ENCODE data around the gene MZF1.
A peak's percentile ranks its signal among the peaks of the same experiment; 100 is the strongest.

Gene MZF1

GRCh38 chr19:58531034-58531840, 41.9 kb downstream of the MZF1 start:
- no peak overlapping the region for H3K4me3 Mint-ChIP-seq

GRCh38 chr19:58529405-58529804, 43.7 kb downstream of the MZF1 start:
- peaks cover 17% of the 10 kb centered on the region for H3K27me3 Mint-ChIP-seq
- H3K9me3 Mint-ChIP-seq: no peaks in the 10 kb centered on the region
- no peak overlapping the region for H3K27ac Mint-ChIP-seq (ENCODE audit: low read depth)
- ATAC-seq (replicated peaks; ENCODE audit: extremely low read depth, poor library complexity, severe bottlenecking) (no peak), DNase-seq (ENCODE audit: low spot score in 2 of 2) (no peak)
- no peaks in the 10 kb centered on the region for H3K36me3 Mint-ChIP-seq (ENCODE audit: insufficient read depth)
- no peaks in the 10 kb centered on the region for H3K4me1 Mint-ChIP-seq
- H3K4me3 Mint-ChIP-seq: no peak overlapping the region

More at GRCh38 chr19:58531034-58531840, 41.9 kb downstream of the MZF1 start:
- no peaks in the 10 kb centered on the region for H3K36me3 Mint-ChIP-seq (ENCODE audit: insufficient read depth)
- ATAC-seq (replicated peaks; ENCODE audit: extremely low read depth, poor library complexity, severe bottlenecking): no peak
- no peak overlapping the region for H3K27ac Mint-ChIP-seq (ENCODE audit: low read depth)
- peaks cover 27% of the 10 kb centered on the region for H3K27me3 Mint-ChIP-seq
- H3K4me1 Mint-ChIP-seq: no peaks in the 10 kb centered on the region
- DNase-seq (ENCODE audit: low spot score in 2 of 2): no peak
- no peaks in the 10 kb centered on the region for H3K9me3 Mint-ChIP-seq

- Mint-ChIP-seq H3K27ac (ENCODE audit: low read depth) (no peak overlapping the region), H3K36me3 (ENCODE audit: insufficient read depth) (peaks cover 10% of the 10 kb centered on the region)
- no peak for ATAC-seq (replicated peaks; ENCODE audit: extremely low read depth, poor library complexity, severe bottlenecking)
Observed at GRCh38 chr19:58522709-58523108, 50.4 kb downstream of the MZF1 start.

GRCh38 chr19:58521651-58522050, 51.5 kb downstream of the MZF1 start:
- no peak overlapping the region for H3K27ac Mint-ChIP-seq (ENCODE audit: low read depth)
- no peaks in the 10 kb centered on the region for H3K27me3 Mint-ChIP-seq
- H3K4me3 Mint-ChIP-seq: no peak overlapping the region
- peaks cover 33% of the 10 kb centered on the region for H3K4me1 Mint-ChIP-seq
- ATAC-seq (replicated peaks; ENCODE audit: extremely low read depth, poor library complexity, severe bottlenecking) (no peak), DNase-seq (ENCODE audit: low spot score in 2 of 2) (no peak)
- no peaks in the 10 kb centered on the region for H3K9me3 Mint-ChIP-seq
- peaks cover 13% of the 10 kb centered on the region for H3K36me3 Mint-ChIP-seq (ENCODE audit: insufficient read depth)

More at GRCh38 chr19:58522709-58523108, 50.4 kb downstream of the MZF1 start:
- Mint-ChIP-seq H3K27me3 (no peaks in the 10 kb centered on the region), H3K4me3 (no peak overlapping the region), H3K9me3 (no peaks in the 10 kb centered on the region), H3K4me1 (peaks cover 30% of the 10 kb centered on the region)
- no peak for DNase-seq (ENCODE audit: low spot score in 2 of 2)

- H3K4me3 Mint-ChIP-seq: peak overlapping the region; percentile 99
- no peaks in the 10 kb centered on the region for H3K27me3 Mint-ChIP-seq
- peak overlapping the region; percentile 99 for H3K27ac Mint-ChIP-seq (ENCODE audit: low read depth)
- ATAC-seq (replicated peaks; ENCODE audit: extremely low read depth, poor library complexity, severe bottlenecking): no peak
- H3K4me1 Mint-ChIP-seq: peaks cover 40% of the 10 kb centered on the region
- H3K36me3 Mint-ChIP-seq (ENCODE audit: insufficient read depth): peaks cover 15% of the 10 kb centered on the region
- no peak for DNase-seq (ENCODE audit: low spot score in 2 of 2)
- no peaks in the 10 kb centered on the region for H3K9me3 Mint-ChIP-seq
Observed at GRCh38 chr19:58520257-58520599, 52.9 kb downstream of the MZF1 start.

- H3K9me3 Mint-ChIP-seq: no peaks in the 10 kb centered on the region
- no peaks in the 10 kb centered on the region for H3K27me3 Mint-ChIP-seq
- H3K36me3 Mint-ChIP-seq (ENCODE audit: insufficient read depth): peaks cover 15% of the 10 kb centered on the region
Observed at GRCh38 chr19:58519355-58520256, 53.5 kb downstream of the MZF1 start, which contains the start of gene ZBTB45. ZBTB45 (minus strand) TSS chr19:58519810; CDS start chr19:58517673, 2,137 bp downstream.

GRCh38 chr19:58519087-58519354, 54.1 kb downstream of the MZF1 start:
- Mint-ChIP-seq H3K4me1 (peaks cover 49% of the 10 kb centered on the region), H3K27me3 (no peaks in the 10 kb centered on the region), H3K27ac (ENCODE audit: low read depth) (peak overlapping the region; percentile 99), H3K9me3 (no peaks in the 10 kb centered on the region), H3K4me3 (peak overlapping the region; percentile 99), H3K36me3 (ENCODE audit: insufficient read depth) (peaks cover 16% of the 10 kb centered on the region)
- no peak for DNase-seq (ENCODE audit: low spot score in 2 of 2)
- ATAC-seq (replicated peaks; ENCODE audit: extremely low read depth, poor library complexity, severe bottlenecking): peak; percentile 20

More at GRCh38 chr19:58519355-58520256, 53.5 kb downstream of the MZF1 start, which contains the start of gene ZBTB45:
- Mint-ChIP-seq H3K27ac (ENCODE audit: low read depth) (peak within 1 kb of the TSS; percentile 99), H3K4me3 (peak within 1 kb of the TSS; percentile 99), H3K4me1 (peaks cover 45% of the 10 kb centered on the region)
- peak; percentile 85 for DNase-seq (ENCODE audit: low spot score in 2 of 2)
- ATAC-seq (replicated peaks; ENCODE audit: extremely low read depth, poor library complexity, severe bottlenecking): peak; percentile 82

GRCh38 chr19:58518256-58519086, 54.7 kb downstream of the MZF1 start:
- H3K27ac Mint-ChIP-seq (ENCODE audit: low read depth): peak overlapping the region; percentile 99
- no peak for ATAC-seq (replicated peaks; ENCODE audit: extremely low read depth, poor library complexity, severe bottlenecking)
- DNase-seq (ENCODE audit: low spot score in 2 of 2): no peak
- no peaks in the 10 kb centered on the region for H3K27me3 Mint-ChIP-seq
- H3K4me1 Mint-ChIP-seq: peaks cover 55% of the 10 kb centered on the region
- H3K9me3 Mint-ChIP-seq: no peaks in the 10 kb centered on the region
- peak overlapping the region; percentile 99 for H3K4me3 Mint-ChIP-seq
- peaks cover 16% of the 10 kb centered on the region for H3K36me3 Mint-ChIP-seq (ENCODE audit: insufficient read depth)

- H3K4me1 Mint-ChIP-seq: peaks cover 58% of the 10 kb centered on the region
- no peaks in the 10 kb centered on the region for H3K27me3 Mint-ChIP-seq
- no peak for DNase-seq (ENCODE audit: low spot score in 2 of 2)
- no peak for ATAC-seq (replicated peaks; ENCODE audit: extremely low read depth, poor library complexity, severe bottlenecking)
- H3K9me3 Mint-ChIP-seq: no peaks in the 10 kb centered on the region
- H3K27ac Mint-ChIP-seq (ENCODE audit: low read depth): no peak overlapping the region
- no peak overlapping the region for H3K4me3 Mint-ChIP-seq
- peaks cover 19% of the 10 kb centered on the region for H3K36me3 Mint-ChIP-seq (ENCODE audit: insufficient read depth)
Observed at GRCh38 chr19:58516964-58517833, 55.9 kb downstream of the MZF1 start.

- Mint-ChIP-seq H3K27me3 (no peaks in the 10 kb centered on the region), H3K36me3 (ENCODE audit: insufficient read depth) (peaks cover 19% of the 10 kb centered on the region), H3K9me3 (no peaks in the 10 kb centered on the region), H3K4me1 (peaks cover 58% of the 10 kb centered on the region), H3K4me3 (no peak overlapping the region), H3K27ac (ENCODE audit: low read depth) (no peak overlapping the region)
- DNase-seq (ENCODE audit: low spot score in 2 of 2) (no peak), ATAC-seq (replicated peaks; ENCODE audit: extremely low read depth, poor library complexity, severe bottlenecking) (no peak)
Observed at GRCh38 chr19:58516246-58516836, 56.8 kb downstream of the MZF1 start.

- Mint-ChIP-seq H3K27ac (ENCODE audit: low read depth) (no peak overlapping the region), H3K4me1 (peaks cover 53% of the 10 kb centered on the region), H3K27me3 (no peaks in the 10 kb centered on the region), H3K9me3 (no peaks in the 10 kb centered on the region), H3K36me3 (ENCODE audit: insufficient read depth) (peaks cover 19% of the 10 kb centered on the region), H3K4me3 (peak overlapping the region; percentile 42)
- DNase-seq (ENCODE audit: low spot score in 2 of 2) (no peak), ATAC-seq (replicated peaks; ENCODE audit: extremely low read depth, poor library complexity, severe bottlenecking) (no peak)
Observed at GRCh38 chr19:58515259-58515658, 57.9 kb downstream of the MZF1 start.
